Measurements from ENCODE around the gene LCMT2.

Gene LCMT2

GRCh38 chr15:43276563-43277200 lies 53.7 kb downstream of the LCMT2 start:
- DNase-seq (ENCODE audit: low read depth, low spot score), result no peak

DNA sequence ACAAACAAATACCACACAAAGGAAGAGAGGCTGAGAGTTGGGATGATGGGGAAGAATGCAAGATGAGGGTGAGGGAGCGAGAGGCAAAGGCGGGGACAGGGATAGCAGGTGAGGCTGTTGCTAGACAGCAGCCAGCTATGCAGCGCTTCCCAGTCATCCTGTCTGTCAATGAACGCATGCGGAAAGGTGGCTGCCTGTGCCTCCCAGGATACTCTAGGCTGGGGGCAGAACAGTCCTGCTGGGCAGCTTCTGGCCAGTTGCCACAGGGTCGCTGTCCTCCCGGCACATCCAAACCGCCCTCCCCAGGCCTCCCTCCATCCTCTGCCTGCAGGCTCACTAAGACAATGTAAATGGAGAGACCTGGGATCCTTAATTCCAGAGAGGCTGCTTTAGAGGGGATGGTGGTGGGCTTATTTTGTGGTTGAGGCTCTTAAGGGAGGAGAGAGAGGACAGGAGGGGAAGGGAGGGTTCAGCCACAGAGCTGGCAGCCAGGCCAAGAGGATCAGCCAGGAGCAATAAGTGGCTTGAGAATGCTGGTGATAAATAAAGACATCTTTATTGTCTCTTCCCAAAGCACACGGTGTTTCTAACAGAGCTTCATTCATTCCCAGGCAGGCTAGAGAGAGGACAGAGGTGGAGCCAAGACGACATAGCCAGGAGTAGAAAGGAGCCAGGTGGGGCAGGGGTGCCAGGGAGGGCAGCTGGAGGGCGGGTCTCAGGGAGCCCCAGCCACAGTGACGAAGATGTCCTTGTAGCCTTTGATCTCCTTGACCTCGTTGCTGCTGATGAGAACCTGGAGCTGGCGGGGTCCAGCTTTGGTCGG lies 54.4 kb downstream of the LCMT2 start:
- DNase-seq (ENCODE audit: low read depth, low spot score), result no peak

GRCh38 chr15:43274136-43274535 lies 56.2 kb downstream of the LCMT2 start:
- no peak for DNase-seq (ENCODE audit: low read depth, low spot score)

Data from iPS DF 19.7 (cell line).